ENCODE measurements around the gene CWH43.

DNA sequence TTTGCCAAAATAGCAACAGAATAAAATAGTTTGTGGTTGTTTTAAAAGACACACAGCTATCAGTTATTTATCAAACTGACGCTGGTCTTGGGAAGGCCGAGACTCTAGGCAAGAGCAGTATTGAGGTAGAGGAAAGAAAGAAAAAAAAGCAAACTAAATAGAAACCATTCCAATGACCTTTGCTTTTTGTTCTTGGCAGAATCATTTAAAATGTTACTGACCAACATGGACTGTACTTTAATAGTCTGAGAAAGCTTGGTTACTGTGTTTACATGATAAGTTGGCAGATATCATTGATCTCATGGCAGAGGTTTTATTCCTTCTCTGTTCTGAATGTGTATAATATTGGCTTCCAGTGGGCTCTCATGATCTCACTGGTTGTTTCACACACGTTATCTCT, 11.9 kb downstream of the CWH43 start:
- no peak for TF ChIP-seq POLR2A (IDR thresholded peaks at IDR 0.05)
- no peak for TF ChIP-seq POLR2AphosphoS5 (IDR thresholded peaks at IDR 0.05)

Measured in breast epithelium (tissue), 3 donors.